ENCODE measurements around the gene TIMM44.

TIMM44 gene

DNA sequence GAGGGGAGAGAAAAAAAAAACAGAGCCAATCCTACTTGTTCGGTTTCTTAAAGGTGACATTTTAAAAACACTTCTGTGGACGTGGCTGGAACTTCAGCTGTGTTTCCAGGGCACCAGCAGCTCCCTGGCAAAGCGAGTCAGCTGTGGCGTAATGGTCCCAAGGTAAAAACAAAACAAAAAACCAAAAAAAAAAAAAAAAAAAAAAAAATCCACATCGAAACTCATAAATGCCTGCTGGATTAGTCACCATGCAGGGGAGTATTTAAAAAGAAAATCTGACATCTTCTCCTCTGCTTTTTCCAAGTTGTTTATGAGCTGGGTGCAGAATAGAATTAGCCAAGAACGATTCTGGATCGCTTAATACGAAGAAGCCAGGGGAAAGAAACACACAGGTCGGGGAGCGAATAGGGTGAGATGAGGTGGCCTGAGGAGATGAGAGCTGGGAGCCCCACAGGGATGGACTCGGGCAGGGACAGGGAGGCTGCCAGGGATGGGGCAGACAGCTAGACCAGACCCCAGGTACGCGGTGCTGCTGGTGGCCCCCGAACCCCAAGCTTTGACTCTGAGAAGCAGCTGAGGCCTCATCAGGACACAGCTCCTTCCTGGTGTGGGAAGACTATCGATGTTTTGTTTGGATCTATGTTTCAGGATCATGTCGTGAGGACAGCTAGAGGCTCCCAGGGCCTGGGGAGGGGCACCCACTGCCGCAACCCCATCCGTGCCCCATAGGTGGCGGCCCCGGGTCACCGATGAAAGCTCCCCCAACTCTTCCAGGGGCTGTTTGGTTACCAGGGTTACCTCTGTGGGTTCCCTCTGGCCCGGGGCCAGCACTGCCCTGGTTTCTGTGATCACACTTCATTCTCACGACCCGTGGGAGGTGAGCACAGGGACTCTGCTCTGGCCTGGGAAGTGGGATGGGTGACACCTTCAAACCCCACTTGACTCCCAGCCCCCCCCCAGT is 14.4 kb downstream of the TIMM44 start:
- peak overlapping the region; percentile 94 for H3K27ac ChIP-seq
- H3K4me3 ChIP-seq: peak overlapping the region; percentile 59
- DNase-seq (ENCODE audit: low spot score): no peak
- TF ChIP-seq, protein P1, sequence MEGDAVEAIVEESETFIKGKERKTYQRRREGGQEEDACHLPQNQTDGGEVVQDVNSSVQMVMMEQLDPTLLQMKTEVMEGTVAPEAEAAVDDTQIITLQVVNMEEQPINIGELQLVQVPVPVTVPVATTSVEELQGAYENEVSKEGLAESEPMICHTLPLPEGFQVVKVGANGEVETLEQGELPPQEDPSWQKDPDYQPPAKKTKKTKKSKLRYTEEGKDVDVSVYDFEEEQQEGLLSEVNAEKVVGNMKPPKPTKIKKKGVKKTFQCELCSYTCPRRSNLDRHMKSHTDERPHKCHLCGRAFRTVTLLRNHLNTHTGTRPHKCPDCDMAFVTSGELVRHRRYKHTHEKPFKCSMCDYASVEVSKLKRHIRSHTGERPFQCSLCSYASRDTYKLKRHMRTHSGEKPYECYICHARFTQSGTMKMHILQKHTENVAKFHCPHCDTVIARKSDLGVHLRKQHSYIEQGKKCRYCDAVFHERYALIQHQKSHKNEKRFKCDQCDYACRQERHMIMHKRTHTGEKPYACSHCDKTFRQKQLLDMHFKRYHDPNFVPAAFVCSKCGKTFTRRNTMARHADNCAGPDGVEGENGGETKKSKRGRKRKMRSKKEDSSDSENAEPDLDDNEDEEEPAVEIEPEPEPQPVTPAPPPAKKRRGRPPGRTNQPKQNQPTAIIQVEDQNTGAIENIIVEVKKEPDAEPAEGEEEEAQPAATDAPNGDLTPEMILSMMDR (IDR thresholded peaks at IDR 0.05): no peak

DNA sequence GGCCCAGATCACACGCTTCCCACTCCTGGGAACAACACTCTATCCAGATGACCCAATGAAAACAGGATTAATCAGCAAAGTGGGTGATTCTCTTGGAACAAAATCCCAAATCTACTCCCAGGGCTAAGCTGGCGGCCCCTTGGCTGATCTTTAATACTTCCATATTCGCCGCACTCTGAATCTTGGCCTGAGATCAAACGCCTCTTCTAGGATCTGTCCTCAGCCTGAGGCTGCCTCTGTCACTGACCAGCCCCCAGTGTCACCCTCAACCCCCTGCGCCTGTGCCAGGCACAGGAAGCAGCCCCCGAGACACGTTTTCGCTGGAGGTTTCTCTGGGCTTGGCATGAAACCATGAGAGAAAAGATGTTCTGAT is 15.1 kb downstream of the TIMM44 start:
- Histone ChIP-seq H3K27ac (peak overlapping the region; percentile 94), H3K4me3 (peak overlapping the region; percentile 12)
- TF ChIP-seq, protein P1 (IDR thresholded peaks at IDR 0.05): no peak
- DNase-seq (ENCODE audit: low spot score): no peak

DNA sequence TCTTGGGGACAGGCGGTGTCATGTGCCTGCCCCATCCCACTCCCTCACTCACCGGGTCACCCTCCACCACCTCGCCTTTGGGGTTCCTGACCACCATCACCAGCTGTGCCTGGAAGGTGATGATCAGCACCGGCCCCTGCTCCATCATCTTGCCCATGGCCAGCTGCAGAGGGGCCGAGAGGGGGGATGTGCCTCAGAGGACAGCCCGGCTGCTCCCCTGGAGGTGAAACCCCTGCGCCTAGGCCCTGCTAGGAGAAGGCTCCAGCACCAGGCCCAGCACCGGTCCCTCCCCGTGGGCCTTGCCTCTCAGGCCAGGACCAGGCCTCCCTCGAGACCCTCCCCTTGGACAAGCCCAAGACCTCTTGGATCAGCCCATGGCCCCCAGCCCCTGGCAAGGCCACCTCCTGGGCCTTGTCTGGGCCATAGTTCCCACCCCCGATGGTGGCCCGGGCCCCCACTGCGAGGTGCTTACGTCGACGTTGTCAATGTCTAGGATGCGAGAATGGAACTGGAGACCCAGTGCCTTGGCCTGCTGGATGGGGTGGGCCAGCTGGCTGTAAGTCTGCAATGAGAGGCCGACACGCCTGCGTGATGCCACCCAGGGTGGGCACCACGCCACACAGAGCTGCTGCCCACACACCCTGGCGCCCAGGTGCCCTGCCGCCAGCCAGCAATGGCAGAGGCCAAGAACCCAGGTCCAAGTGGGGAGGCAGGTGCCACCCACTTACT is 15.7 kb downstream of the TIMM44 start:
- DNase-seq (ENCODE audit: low spot score): no peak
- Histone ChIP-seq H3K4me3 (peak overlapping the region; percentile 12), H3K27ac (peak overlapping the region; percentile 94)
- TF ChIP-seq, protein P1 (IDR thresholded peaks at IDR 0.05): no peak

DNA sequence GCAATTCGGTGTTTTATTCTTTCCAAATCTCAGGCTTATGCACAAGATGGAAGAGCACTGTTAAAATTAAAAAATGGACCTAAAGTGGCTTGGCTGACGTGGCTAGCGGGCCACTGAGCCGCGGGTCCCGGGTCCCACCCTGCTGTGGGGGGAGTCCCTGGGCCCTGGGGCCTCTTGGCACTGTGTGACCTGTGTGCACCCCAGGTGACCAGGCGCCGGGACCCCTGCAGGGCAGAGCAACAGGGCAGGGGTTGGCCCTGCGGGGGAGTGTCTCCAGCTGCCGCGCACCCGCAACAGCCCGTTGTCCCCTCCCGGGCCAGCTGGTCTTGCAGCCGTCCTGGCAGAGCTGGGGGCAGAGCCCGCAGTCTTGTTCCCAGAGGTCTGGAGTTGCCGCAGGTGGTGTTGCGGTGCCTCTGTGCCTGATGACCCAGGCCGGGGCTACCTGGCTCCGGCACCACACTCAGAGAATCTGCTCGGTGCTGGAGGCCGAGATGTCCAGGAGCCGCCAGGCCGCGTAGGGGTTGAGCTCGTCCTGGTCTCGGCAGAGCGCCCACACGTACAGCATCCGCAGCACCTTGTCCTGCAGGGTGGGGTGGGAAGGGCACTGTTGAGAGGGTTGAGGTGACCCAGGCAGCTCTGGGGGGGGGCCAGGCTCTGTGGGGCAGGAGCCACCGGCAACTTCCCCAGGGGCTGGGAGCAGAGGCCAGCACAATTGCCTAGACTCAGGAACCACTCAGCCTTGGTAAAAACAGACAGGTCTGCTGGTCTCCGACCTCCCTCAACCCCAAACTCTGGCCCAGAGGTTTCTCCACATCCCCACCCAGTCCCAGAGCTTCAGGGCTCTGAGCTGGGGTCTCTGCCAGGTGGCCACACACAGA is 16.5 kb downstream of the TIMM44 start:
- no peak for DNase-seq (ENCODE audit: low spot score)
- H3K27ac ChIP-seq: peak overlapping the region; percentile 94
- TF ChIP-seq, protein P1 (IDR thresholded peaks at IDR 0.05): no peak
- peak overlapping the region; percentile 75 for H3K4me3 ChIP-seq

DNA sequence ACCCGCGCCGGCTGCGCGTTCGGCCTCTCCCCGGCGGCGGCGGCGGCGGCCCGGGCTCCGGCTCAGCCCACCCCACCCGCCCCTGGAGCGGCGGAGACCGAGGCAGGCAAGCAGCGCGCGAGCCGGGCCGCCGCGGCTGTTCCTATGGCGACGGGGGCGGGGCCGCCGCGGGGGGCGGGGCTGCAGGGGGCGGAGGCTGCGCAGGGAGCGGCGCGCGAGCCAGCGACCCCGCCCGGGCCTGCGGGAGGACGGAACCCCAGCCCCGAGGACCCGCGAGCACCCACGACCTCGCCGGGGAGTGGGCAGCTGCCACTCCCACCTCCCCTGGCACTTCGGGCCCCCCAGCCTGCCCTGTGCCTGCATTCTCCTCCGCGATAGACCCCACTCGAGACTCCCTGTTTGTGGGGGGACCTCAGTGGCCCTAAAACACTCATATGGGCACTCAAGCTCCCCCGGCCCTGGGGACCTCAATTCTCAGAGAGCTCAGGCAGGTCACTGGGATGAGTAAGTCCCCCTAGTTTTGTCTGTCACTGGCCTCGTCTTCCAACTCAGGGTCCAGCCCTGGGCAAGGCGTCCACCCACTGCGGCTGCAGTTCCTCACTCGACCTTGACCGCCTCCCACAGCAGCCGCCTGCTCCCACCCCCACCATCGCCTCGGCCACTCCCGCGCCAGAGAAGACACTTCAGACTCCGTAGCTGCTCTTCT is 17.3 kb downstream of the TIMM44 start, which contains the start of gene CTXN1:
TSS of gene CTXN1 (minus strand) at position 115 of the 706 bp plus-strand sequence. CDS start 597 bp downstream, outside the sequence.
- Histone ChIP-seq H3K27ac (peak within 1 kb of the TSS; percentile 55 to 94), H3K4me3 (peak within 1 kb of the TSS; percentile 75)
- DNase-seq (ENCODE audit: low spot score): no peak
- TF ChIP-seq, protein P1 (IDR thresholded peaks at IDR 0.05): no peak

Data from coronary artery (tissue), 2 donors.